SU-DHL-6 (cell line): ENCODE results near the gene SLC7A7.

ENCODE experiments used
- H2AFZ ChIP-seq: fragments of 200-600 bp; sonication (generic); 2 replicates; pipeline ENCODE4 v1.6.1; 2014; ENCODE audit warnings: low read depth, mild to moderate bottlenecking, moderate library complexity, mixed read lengths, antibody characterized with exemption, low read length; ENCODE audit not compliant: severe bottlenecking
- H3F3A ChIP-seq: fragments of 200-600 bp; shearing (Covaris generic); 2 replicates; pipeline ENCODE4 v1.6.0; 2016; ENCODE audit warnings: antibody characterized with exemption, mild to moderate bottlenecking; ENCODE audit not compliant: insufficient read depth
- H3K27ac ChIP-seq: fragments of 200-600 bp; sonication (generic); 2 replicates; pipeline ENCODE4 v1.5.1; 2016; ENCODE audit warnings: low read depth, mild to moderate bottlenecking, low read length, moderate library complexity, mixed read lengths
- H3K27me3 ChIP-seq: fragments of 200-600 bp; sonication (generic), shearing (Covaris generic); 2 replicates; pipeline ENCODE4 v1.6.0; 2014; ENCODE audit warnings: mild to moderate bottlenecking, low read length
- H3K36me3 ChIP-seq: fragments of 200-600 bp; sonication (generic); 2 replicates; pipeline ENCODE4 v1.6.1; 2014; ENCODE audit warnings: mild to moderate bottlenecking, low read length, mixed read lengths
- H3K4me2 ChIP-seq: fragments of 300-600, 200-600 bp; shearing (Covaris generic), sonication (generic); 2 replicates; pipeline ENCODE4 v1.6.0; 2014; ENCODE audit warnings: low read length, low read depth, mild to moderate bottlenecking; ENCODE audit not compliant: poor library complexity, severe bottlenecking
- H3K4me3 ChIP-seq: fragments of 200-600 bp; sonication (generic); 2 replicates; pipeline ENCODE4 v1.5.1; 2014; ENCODE audit warnings: antibody characterized with exemption, low read length, mild to moderate bottlenecking, mixed read lengths; ENCODE audit not compliant: insufficient read depth, poor library complexity, severe bottlenecking
- H3K79me2 ChIP-seq: fragments of 200-600 bp; sonication (generic); 2 replicates; pipeline ENCODE4 v1.6.1; 2014; ENCODE audit warnings: mild to moderate bottlenecking, low read length, moderate library complexity; ENCODE audit not compliant: insufficient read depth
- H3K9ac ChIP-seq: fragments of 200-600 bp; sonication (generic); 2 replicates; pipeline ENCODE4 v1.7.0; 2014; ENCODE audit warnings: mild to moderate bottlenecking, low read length
- H3K9me2 ChIP-seq: fragments of 200-600 bp; sonication (generic); replicated peaks from 2 replicates; pipeline ENCODE4 v1.6.1; 2014; ENCODE audit warnings: low read length; ENCODE audit not compliant: insufficient read depth
- H3K9me3 ChIP-seq: fragments of 200-600 bp; sonication (generic); 2 replicates; pipeline ENCODE4 v1.6.1; 2014; ENCODE audit warnings: low read length, mixed read lengths; ENCODE audit not compliant: insufficient read depth
- H4K20me1 ChIP-seq: fragments of 200-600 bp; sonication (generic); 2 replicates; pipeline ENCODE4 v1.6.1; 2014; ENCODE audit warnings: low read depth, mild to moderate bottlenecking, antibody characterized with exemption, low read length, moderate library complexity, mixed read lengths
- CTCF ChIP-seq: fragments of 200-600 bp; sonication (generic); IDR thresholded peaks from one replicate; pipeline ENCODE4 v1.5.1; 2017; ENCODE audit warnings: antibody characterized with exemption, mild to moderate bottlenecking, low read length, moderate library complexity; ENCODE audit not compliant: insufficient read depth, poor library complexity, severe bottlenecking
- EZH2phosphoT487 ChIP-seq: fragments of 200-600 bp; sonication (generic), shearing (Covaris generic); conservative IDR thresholded peaks from 2 replicates; pipeline ENCODE4 v1.6.1; 2018; ENCODE audit warnings: mild to moderate bottlenecking, antibody characterized with exemption, low read length, moderate library complexity, mixed read lengths

SLC7A7 gene

GRCh38 chr14:22776215-22776614, 39.0 kb downstream of the SLC7A7 start:
- H3K36me3 ChIP-seq = peaks cover 5% of the 10 kb centered on the region; the same call in 1 of the 2 replicates
- no peaks in the 10 kb centered on the region for H3K27me3 ChIP-seq
- no peak overlapping the region for H3K4me2 ChIP-seq
- H3K9me3 ChIP-seq = no peaks in the 10 kb centered on the region
- no peak overlapping the region for H3K9ac ChIP-seq
- no peaks in the 10 kb centered on the region for H4K20me1 ChIP-seq
- H3K79me2 ChIP-seq = no peaks in the 10 kb centered on the region
- H2AFZ ChIP-seq = no peak overlapping the region
- TF ChIP-seq CTCF (no peak), EZH2phosphoT487 (no peak)
- H3K9me2 ChIP-seq = no peaks in the 10 kb centered on the region
- H3K27ac ChIP-seq = no peak overlapping the region
- peaks cover 14% of the 10 kb centered on the region; the same call in 1 of the 2 replicates for H3F3A ChIP-seq
- no peak overlapping the region for H3K4me3 ChIP-seq

- no peaks in the 10 kb centered on the region for H4K20me1 ChIP-seq
- no peak overlapping the region for H3K27ac ChIP-seq
- peaks cover 13% of the 10 kb centered on the region for H3K36me3 ChIP-seq
- H3F3A ChIP-seq = peaks cover 13% of the 10 kb centered on the region; the same call in 1 of the 2 replicates
- H3K79me2 ChIP-seq = peaks cover 3% of the 10 kb centered on the region; the same call in 1 of the 2 replicates
- no peak overlapping the region for H2AFZ ChIP-seq
- no peak overlapping the region for H3K4me3 ChIP-seq
- no peaks in the 10 kb centered on the region for H3K9me3 ChIP-seq
- H3K4me2 ChIP-seq = no peak overlapping the region
- H3K9ac ChIP-seq = no peak overlapping the region
- H3K27me3 ChIP-seq = no peaks in the 10 kb centered on the region
- TF ChIP-seq EZH2phosphoT487 (no peak), CTCF (no peak)
- H3K9me2 ChIP-seq = no peaks in the 10 kb centered on the region
Measured at GRCh38 chr14:22774011-22774706, 41.1 kb downstream of the SLC7A7 start.

GRCh38 chr14:22773162-22774010, 41.8 kb downstream of the SLC7A7 start:
- no peak overlapping the region for H2AFZ ChIP-seq
- H3K9me2 ChIP-seq = no peaks in the 10 kb centered on the region
- H3K27me3 ChIP-seq = no peaks in the 10 kb centered on the region
- peaks cover 13% of the 10 kb centered on the region for H3K36me3 ChIP-seq
- no peak overlapping the region for H3K9ac ChIP-seq
- H3K27ac ChIP-seq = no peak overlapping the region
- H3K4me3 ChIP-seq = no peak overlapping the region
- H3K79me2 ChIP-seq = peaks cover 9% of the 10 kb centered on the region
- peaks cover 13% of the 10 kb centered on the region; the same call in 1 of the 2 replicates for H3F3A ChIP-seq
- H3K4me2 ChIP-seq = no peak overlapping the region
- no peaks in the 10 kb centered on the region for H3K9me3 ChIP-seq
- TF ChIP-seq CTCF (no peak), EZH2phosphoT487 (no peak)
- H4K20me1 ChIP-seq = no peaks in the 10 kb centered on the region
